NCI-H748 (cell line): ENCODE results near the gene GOLGA6L7.
"Not testable (repeated sequence)": the region's sequence is repeated elsewhere in the genome, so short reads cannot be mapped to it uniquely, and the experiment has no call there.

Experiments used
- DNase-seq: peaks from one replicate; lab custom pipeline; 2025; ENCODE audit not compliant: unreplicated experiment; lab: John Stamatoyannopoulos, UW

The GOLGA6L7 gene

DNA sequence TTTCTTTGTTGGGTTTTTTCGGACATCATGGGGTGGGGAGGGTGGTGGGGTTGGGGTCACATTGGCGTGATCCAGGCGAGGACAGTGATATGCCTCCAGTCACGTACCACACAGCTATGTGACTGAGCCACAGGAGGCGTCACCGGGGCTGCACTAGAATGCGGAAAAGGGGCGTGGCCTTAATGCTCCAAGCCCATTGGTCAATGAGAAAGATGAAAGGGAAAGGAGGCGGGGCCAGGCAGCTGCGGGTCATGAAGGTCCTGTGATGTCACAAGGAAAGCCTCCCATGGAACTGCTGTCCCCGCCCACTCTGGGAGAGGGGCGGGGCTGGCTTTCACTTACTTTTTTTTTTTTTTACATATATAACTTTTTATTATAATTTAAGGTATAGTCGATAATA lies at the start of gene GOLGA6L7:
TSS of gene GOLGA6L7 (minus strand) at position 124 of the 400 bp plus-strand sequence. CDS start at position 29, 95 bp downstream.
- not testable (repeated sequence) for DNase-seq

DNA sequence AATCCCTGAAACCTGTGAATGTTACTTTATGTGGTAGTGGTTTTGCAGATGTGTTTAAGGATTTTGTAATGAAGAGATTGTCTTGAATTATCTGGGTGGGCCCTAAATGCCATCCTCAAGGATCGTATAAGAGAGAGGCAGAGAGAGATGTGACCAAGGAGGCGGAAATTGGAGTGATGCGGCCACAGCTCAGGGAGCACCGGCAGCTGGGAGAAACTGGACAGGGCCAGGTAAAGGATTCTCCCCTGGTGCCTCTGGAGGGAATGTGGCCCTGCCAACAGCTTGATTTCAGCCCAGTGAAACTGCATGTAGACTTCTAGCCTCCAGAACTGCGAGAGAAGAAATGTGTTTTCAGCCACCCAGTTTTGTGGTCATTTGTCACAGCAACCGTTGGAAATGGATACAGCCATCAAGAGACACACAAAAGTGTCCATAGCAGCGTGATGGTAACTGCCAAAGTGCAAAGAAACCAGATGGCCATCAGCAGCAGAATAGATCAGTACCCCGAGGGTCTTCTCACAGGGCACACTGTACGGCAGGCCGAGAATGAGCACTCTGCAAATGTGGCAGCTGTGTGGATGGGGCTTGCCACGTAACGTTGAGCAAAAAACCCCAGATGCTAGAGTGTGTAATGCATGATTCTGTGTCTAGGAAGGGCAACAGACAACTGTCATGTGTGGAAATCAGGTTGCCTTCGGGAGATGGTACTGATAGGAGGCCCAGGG lies 49.6 kb upstream of the GOLGA6L7 start:
- DNase-seq = no peak

- DNase-seq = no peak
Observed at GRCh38 chr15:28896951-28897350, 48.5 kb upstream of the GOLGA6L7 start.

DNA sequence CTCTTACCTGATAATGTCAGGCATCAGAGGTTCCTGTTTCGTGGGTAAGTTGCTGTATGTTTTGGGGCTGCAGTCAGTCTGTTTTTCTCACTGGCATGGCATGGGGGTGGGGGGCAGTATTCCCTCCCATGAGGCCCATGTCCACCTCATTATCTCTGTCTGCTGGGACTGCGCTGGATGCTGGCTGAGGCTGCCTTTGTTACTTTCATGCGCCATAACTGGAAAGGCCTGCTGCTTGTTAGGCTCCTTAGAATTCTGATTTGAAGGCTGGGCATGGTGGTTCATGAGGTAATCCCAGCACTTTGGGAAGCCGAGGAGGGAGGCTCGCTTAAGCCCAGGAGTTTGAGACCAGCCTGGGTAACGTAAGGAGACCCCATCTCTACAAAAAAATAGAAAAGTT lies 47.1 kb upstream of the GOLGA6L7 start:
- no peak for DNase-seq

- no peak for DNase-seq
Observed at GRCh38 chr15:28895146-28895545, 46.7 kb upstream of the GOLGA6L7 start.

- DNase-seq = no peak
Observed at GRCh38 chr15:28894631-28895030, 46.2 kb upstream of the GOLGA6L7 start.

DNA sequence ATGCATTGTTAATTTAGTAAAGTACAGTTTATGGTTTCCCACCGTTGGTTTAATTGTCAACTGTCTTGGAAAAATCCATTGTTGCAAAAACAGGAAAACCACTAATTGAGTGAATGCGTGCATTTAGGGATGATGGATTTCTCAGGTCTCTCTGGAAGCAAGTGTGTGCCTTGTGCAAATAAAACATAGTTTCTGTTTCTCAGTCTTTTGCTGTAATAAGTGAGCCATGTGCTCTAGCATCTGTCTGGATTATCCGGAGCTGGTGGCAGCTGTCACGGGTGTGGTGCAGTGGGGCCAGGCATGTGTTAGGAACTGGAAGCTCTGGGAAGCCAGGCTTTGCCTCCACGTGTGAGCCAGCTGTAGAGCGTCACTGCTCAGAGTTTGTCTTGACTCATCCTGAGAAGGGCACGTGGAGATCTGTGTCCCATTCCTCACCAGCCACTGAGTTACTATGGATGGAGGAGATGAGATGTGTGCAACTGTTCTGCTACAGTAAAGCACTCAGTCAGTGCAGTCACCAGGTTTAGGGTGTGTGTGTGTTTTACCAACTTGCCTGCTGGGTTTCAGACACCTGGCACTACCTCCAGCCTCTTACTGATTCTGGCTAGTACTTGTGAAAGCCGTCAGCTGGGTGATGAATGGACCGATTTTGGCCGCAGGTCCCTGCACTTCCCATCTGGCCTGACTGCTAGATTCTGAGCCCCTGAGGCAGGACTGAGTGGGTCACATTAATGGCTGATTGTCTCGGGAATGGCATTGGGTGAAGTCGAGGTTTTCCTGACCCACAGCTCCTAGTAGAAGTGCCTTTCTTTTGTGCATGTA lies 44.6 kb upstream of the GOLGA6L7 start:
- no peak for DNase-seq

GRCh38 chr15:28891588-28891987 lies 43.1 kb upstream of the GOLGA6L7 start:
- no peak for DNase-seq

DNA sequence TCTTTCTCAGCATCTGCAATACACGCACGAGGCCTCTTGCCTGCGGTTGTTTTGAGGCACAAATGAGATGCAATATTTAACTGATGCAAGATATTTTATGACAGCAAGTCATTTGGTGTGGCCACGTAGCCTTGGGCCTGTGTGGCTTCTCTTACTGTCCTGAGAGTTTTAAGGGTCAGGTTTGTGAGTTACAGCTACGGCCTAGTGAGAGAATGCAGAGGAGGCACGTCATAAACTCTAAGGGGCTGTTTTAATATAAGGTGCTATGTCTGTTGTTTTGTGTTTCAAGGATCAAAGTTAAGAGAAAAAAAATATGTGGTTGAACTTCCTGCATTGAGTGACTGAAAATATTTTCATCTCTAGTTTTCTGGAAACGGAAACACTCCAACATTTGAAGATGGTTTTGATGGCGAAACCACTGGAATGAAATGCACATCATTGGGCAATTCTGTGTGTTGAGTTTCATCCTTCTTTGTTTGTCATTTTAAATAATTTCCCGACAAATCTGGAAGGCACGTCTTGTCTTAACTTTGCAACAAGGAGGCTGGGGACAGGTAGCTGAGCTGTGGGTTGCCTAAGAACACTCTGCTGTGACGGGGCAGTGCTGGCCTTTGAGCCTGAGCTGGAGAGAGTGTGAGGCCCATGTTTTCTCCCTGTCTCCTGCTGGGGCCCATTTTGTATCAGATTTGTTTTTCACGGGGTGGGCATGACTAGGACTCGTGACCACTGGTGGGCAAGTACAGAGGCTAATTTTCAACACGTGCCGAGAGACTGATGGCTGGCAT lies 42.5 kb upstream of the GOLGA6L7 start:
- no peak for DNase-seq

- DNase-seq = not testable (repeated sequence)
Observed at GRCh38 chr15:28890291-28890690, 41.8 kb upstream of the GOLGA6L7 start.

DNA sequence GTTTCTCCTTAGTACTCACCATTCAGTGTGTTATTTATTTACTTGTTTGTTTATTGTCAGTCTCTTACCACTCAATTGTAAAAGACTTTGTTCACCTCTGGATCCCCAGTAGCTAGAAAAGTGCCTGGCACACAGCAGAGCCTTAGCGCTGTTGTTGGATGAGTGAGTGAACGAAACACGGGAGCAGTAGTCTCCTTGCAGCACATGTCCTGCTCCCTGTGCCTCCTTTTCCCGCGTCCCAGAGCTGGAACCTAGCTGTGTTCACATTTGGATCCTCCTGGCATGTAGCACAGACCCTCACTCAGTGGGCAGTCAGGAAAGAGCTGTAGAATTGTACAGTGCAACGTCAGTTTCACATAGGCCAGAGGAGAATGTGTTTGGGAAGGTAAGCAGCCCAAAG lies 41.4 kb upstream of the GOLGA6L7 start:
- DNase-seq = not testable (repeated sequence)

GRCh38 chr15:28889346-28889745 lies 40.9 kb upstream of the GOLGA6L7 start:
- DNase-seq = no peak

- DNase-seq = no peak
Observed at GRCh38 chr15:28888900-28889299, 40.5 kb upstream of the GOLGA6L7 start.

GRCh38 chr15:28888302-28888894 lies 40.0 kb upstream of the GOLGA6L7 start:
- DNase-seq = no peak

- no peak for DNase-seq
Observed at GRCh38 chr15:28887339-28888174, 39.1 kb upstream of the GOLGA6L7 start.

- DNase-seq = peak; percentile 19
Observed at GRCh38 chr15:28886431-28887338, 38.2 kb upstream of the GOLGA6L7 start.

DNA sequence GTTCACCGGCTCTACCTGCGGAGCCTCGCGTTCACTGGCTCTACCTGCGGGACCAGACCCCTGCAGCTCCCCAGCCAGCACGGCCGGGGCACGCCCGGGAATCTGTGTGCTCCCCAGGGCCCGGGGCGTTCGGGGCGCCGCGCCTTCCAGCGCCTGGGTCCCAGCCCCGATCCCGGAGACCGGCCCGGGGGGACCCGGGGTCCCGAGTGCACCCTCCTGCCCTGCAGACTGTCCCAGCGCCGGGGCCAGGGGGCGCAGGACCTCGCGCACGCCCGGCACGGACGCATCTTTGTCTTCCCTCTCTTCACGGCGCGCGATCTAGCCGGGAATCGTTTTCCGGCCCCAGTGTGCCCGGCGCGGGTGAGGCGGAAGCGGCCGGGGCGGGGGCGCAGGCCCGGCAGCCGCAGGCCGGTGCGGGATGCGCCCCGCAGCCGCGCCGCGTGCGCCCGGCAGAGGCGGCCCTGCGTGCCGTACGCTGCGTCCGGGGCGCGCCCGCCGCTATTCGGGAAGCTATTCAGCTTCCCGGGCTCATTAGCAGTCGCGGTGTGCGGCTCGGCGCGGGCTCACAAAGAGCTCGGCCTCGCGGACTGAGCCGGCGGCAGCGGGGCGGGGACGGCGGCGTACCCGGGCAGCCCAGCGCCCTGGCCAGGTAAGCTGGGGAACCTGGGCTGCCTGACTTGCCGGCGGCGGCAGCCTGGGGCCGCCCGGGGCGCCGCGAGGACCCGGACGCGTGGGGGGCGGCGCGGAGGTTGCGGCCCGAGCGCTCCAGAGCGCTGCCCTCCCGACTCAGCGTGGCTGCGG lies 37.4 kb upstream of the GOLGA6L7 start, which contains the start of gene APBA2:
TSS of gene APBA2 (plus strand) at position 345 of the 801 bp plus-strand sequence. CDS start 167,911 bp downstream, outside the sequence.
- peak; percentile 64 for DNase-seq

DNA sequence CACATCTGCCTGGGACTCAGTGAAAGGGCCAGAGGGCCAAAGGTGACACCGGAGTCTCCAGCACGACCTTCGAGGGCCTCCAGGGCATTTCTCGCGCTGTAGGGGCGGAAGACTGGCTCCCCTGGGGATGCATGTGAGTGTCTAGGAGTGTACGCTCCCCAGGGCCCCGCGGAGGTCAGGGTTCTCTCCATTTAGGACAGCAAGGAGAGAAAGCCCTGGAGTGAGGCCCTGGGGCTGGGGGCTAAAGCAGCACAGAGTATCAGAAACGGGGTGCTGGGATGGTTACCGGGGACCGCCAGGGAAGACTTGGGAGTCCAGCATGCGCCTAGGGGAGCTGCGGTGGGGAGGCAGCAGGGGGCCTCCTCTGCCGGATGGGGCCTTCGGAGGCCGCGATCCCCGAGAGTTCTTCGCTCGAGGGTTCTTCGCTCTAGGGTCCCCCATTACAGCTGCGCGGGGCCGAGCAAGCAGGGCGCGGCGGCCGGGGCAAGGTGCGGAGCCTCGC lies 36.7 kb upstream of the GOLGA6L7 start:
- no peak for DNase-seq
